ENCODE measurements around the gene SLC16A8. TPM values are rescaled to one million over a fixed set of nuclear protein-coding genes. Genes with fewer than 3 reads are reported as not detected.

The SLC16A8 gene
- total and polyA plus RNA-seq, 2 of the 13 experiments (the other 11 are each of a cell fraction or from before 2014, with no cell fraction given): not detected

GRCh38 chr22:38107692-38108515, 23.9 kb upstream of the SLC16A8 start (continued):
- TF ChIP-seq NCOA2 (CRISPR knock-in tag; IDR thresholded peaks at IDR 0.05) (peak; percentile 63), TCF7L2 (IDR thresholded peaks at IDR 0.05; ENCODE audit: low read depth, low read length) (no peak), HNF4A (CRISPR knock-in tag; IDR thresholded peaks at IDR 0.05) (peak; percentile 95), ZNF652 (CRISPR knock-in tag; IDR thresholded peaks at IDR 0.05; ENCODE audit: borderline replicate concordance, low read depth) (peak; percentile 21; the same call in 1 of the 2 replicates), CTCF (CRISPR knock-in tag; IDR thresholded peaks at IDR 0.05) (peak; percentile 40), POLR2AphosphoS5 (IDR thresholded peaks at IDR 0.05; ENCODE audit: low read depth, low read length) (0 out of 2 replicates have a peak, but pooled peaks have one; percentile 28), MLX (CRISPR knock-in tag; IDR thresholded peaks at IDR 0.05) (peak; percentile 72; the same call in 1 of the 2 replicates), HNRNPL (IDR thresholded peaks at IDR 0.05; ENCODE audit: low read depth, low read length) (peak; percentile 93), SOX5 (CRISPR knock-in tag; IDR thresholded peaks at IDR 0.05; ENCODE audit: borderline replicate concordance) (peak; percentile 48; the same call in 1 of the 2 replicates)
